GM10248 (cell line): ENCODE results near the gene PTPRB.

Experiments used
- CTCF ChIA-PET: fragments of 300-600 bp; sonication (Branson Sonifier 250); formaldehyde crosslinking; extraction: SDS; loops from one replicate; lab custom pipeline; 2021; ENCODE audit warnings: antibody characterized with exemption; lab: Yijun Ruan, JAX
- POLR2A ChIA-PET: fragments of 350-650 bp; sonication (Branson Sonifier 250); formaldehyde crosslinking; extraction: SDS; loops from one replicate; lab custom pipeline; 2020; ENCODE audit warnings: antibody characterized with exemption; lab: Yijun Ruan, JAX
- DNase-seq: peaks from one replicate; pipeline ENCODE4 v3.0.0; 2012; ENCODE audit errors: extremely low spot score
- TF ChIP-seq, protein P1 (sequence below): IDR thresholded peaks from 2 replicates; pipeline ENCODE4 v1.5.1; 2012; ENCODE audit warnings: mild to moderate bottlenecking, low read depth; ENCODE audit errors: extremely low read depth, missing control alignments, control extremely low read depth

PTPRB gene

DNA sequence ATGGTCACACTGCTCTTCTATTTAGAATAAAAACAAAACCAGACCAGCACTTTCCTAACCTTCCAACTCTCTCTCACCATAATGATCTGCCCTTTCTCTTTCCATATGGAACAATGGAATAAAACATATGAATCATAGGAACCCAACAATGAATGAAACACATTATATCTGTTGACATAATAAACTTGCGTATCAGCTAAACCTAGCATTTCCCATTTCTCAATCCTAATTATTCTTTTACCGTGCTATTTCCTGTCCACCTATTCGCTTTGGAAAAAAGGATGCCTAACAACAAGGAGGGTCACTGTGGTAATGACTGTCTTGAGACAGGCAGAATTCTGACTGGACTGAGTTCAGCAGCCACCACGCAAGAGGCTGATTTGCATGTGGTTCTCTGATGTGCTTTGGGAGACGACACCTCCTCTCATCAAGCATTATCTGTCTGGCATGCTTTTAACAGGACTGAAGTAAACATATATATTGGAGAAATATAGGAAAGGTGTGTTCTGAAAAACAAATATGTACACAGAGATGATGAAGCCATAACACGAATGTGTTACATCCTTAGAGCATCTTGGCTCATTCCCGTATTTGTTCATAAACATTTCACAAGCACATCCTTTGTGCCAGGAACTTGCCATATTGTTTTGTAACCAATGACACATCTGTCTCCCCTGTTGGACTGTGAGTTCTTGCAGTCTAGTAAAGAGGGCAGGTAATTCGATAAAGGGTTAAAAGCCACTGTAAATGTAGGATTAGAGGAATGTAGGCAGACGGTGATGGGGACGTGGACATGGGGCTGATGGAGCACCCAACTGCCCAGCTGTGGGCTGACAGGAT is 87.7 kb downstream of the PTPRB start:
- POLR2A ChIA-PET, result no interaction called here
- TF ChIP-seq, protein P1, sequence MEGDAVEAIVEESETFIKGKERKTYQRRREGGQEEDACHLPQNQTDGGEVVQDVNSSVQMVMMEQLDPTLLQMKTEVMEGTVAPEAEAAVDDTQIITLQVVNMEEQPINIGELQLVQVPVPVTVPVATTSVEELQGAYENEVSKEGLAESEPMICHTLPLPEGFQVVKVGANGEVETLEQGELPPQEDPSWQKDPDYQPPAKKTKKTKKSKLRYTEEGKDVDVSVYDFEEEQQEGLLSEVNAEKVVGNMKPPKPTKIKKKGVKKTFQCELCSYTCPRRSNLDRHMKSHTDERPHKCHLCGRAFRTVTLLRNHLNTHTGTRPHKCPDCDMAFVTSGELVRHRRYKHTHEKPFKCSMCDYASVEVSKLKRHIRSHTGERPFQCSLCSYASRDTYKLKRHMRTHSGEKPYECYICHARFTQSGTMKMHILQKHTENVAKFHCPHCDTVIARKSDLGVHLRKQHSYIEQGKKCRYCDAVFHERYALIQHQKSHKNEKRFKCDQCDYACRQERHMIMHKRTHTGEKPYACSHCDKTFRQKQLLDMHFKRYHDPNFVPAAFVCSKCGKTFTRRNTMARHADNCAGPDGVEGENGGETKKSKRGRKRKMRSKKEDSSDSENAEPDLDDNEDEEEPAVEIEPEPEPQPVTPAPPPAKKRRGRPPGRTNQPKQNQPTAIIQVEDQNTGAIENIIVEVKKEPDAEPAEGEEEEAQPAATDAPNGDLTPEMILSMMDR, result no peak
- CTCF ChIA-PET, result no interaction called here
- no peak for DNase-seq

DNA sequence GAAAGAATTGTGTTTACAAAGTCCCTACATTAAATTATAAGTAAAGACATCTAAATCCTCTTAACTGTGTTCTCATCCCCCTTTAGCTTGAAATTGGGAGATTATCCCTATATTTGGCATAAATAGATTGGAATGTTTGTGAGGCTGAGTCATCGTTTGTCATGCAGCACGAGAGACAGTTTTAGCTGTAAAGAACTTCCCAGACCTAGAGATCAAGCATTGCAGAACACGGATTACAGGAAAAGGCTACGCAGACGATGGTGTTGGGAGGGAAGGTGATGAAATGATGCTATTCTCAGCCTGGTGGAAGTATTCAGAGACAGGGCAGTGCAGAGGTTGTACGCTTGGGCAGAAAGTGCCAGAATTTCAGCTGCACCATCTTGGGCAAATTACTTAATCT is 93.8 kb downstream of the PTPRB start:
- POLR2A ChIA-PET, result no interaction called here
- TF ChIP-seq, protein P1, result no peak
- no peak for DNase-seq
- CTCF ChIA-PET, result no interaction called here

GRCh38 chr12:70540996-70541395 is 96.2 kb downstream of the PTPRB start:
- ChIA-PET POLR2A (no interaction called here), CTCF (interaction anchor here (0.7 to 1.0 kb wide), 2 partner anchors 36 to 712 kb away, joined by 3 read pairs; no protein-coding TSS in a partner anchor)
- TF ChIP-seq, protein P1, result no peak
- no peak for DNase-seq

DNA sequence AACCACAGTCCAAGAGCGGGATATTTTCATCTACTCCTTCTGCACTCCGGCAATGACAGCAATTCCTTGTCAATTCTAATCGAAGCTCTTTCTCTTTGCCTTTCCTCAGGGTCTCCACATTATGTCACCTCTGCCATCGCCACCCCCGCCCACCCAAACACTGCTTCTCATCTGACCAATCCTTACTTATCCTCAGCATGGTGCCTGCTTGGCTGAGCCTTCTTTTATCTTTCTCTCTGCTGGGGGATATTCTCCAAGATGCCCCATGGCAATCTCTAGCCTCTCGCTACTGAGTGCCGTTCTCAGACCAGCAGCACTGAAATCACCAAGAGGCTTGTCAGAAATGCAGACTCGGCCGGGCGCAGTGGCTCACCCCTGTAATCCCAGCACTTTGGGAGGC is 100.6 kb downstream of the PTPRB start:
- CTCF ChIA-PET, result interaction anchor here (1.7 kb wide), 1 partner anchor 17 kb away, joined by 5 read pairs; no protein-coding TSS in a partner anchor
- TF ChIP-seq, protein P1, result no peak
- POLR2A ChIA-PET, result no interaction called here
- DNase-seq, result no peak

DNA sequence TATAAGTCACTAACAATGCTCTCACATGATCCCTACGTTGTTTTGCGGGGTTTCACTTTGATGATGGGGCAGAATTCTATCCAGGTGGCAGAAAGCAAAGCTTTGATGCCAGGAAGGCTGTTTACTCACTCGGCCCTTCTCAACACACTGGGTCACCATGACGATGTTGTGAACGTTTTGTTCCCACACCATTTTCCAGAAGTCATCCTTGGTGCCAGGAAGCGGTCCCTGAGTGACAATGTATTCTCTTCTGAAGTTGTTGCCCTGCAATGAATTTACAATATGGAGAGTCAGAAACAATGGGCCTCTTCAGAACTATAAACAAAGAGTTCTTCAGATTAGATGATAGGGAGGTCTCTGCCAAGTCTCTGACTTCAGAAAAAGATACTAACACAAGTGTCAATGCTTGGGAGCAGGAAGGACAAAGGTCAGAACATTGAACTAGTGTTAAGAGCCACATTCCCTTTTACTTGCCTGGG is 101.3 kb downstream of the PTPRB start:
- TF ChIP-seq, protein P1, result no peak
- DNase-seq, result no peak
- CTCF ChIA-PET, result no interaction called here
- POLR2A ChIA-PET, result no interaction called here

GRCh38 chr12:70534466-70534865 is 102.8 kb downstream of the PTPRB start:
- CTCF ChIA-PET, result no interaction called here

More at GRCh38 chr12:70534466-70534865, 102.8 kb downstream of the PTPRB start:
- TF ChIP-seq, protein P1, result no peak
- POLR2A ChIA-PET, result no interaction called here
- no peak for DNase-seq
